HepG2 (cell line): ENCODE results near the gene NRL. TPM values are rescaled to one million over a fixed set of nuclear protein-coding genes. Genes with fewer than 3 reads are reported as not detected.
A peak's percentile ranks its signal among the peaks of the same experiment; 100 is the strongest.

Experiments used
- BORCS8-MEF2B ChIP-seq: sonication (generic); formaldehyde crosslinking; IDR thresholded peaks from 2 replicates; pipeline ENCODE4 v1.8.0; 2022; ENCODE audit warnings: mild to moderate bottlenecking, missing genetic modification reagents
- NCOA1 ChIP-seq: sonication (generic); formaldehyde crosslinking; IDR thresholded peaks from 2 replicates; pipeline ENCODE4 v1.9.0; 2021; ENCODE audit warnings: missing genetic modification reagents
- PAXIP1 ChIP-seq: sonication (generic); formaldehyde crosslinking; conservative IDR thresholded peaks from 2 replicates; pipeline ENCODE4 v1.4.0; 2020; ENCODE audit warnings: mild to moderate bottlenecking, missing genetic modification reagents, moderate library complexity
- RAD21 ChIP-seq: fragments of 450-650 bp; formaldehyde crosslinking; IDR thresholded peaks from 2 replicates; pipeline ENCODE4 v1.5.0; 2020; ENCODE audit warnings: mild to moderate bottlenecking
- SALL1 ChIP-seq: sonication (generic); formaldehyde crosslinking; IDR thresholded peaks from 2 replicates; pipeline ENCODE4 v1.8.0; 2022; ENCODE audit warnings: mild to moderate bottlenecking, missing genetic modification reagents
- SALL2 ChIP-seq: sonication (generic); formaldehyde crosslinking; IDR thresholded peaks from 2 replicates; pipeline ENCODE4 v1.8.1; 2023; ENCODE audit warnings: mild to moderate bottlenecking, missing genetic modification reagents, inconsistent platforms
- U2AF2 ChIP-seq: fragments of 200-400 bp; formaldehyde crosslinking; IDR thresholded peaks from 2 replicates; pipeline ENCODE4 v1.6.1; 2017; ENCODE audit warnings: low read depth, mild to moderate bottlenecking, low read length
- ZBTB25 ChIP-seq: IDR thresholded peaks from 2 replicates; pipeline ENCODE4 v1.6.1; 2018; ENCODE audit warnings: missing genetic modification reagents
- ZNF101 ChIP-seq: sonication (generic); formaldehyde crosslinking; IDR thresholded peaks from 2 replicates; pipeline ENCODE4 v1.4.0; 2020; ENCODE audit warnings: mild to moderate bottlenecking, low read depth, missing genetic modification reagents, borderline replicate concordance
- ZNF12 ChIP-seq: sonication (generic); formaldehyde crosslinking; IDR thresholded peaks from 2 replicates; pipeline ENCODE4 v1.5.0; 2020; ENCODE audit warnings: missing genetic modification reagents
- ZNF230 ChIP-seq: sonication (generic); formaldehyde crosslinking; IDR thresholded peaks from 2 replicates; pipeline ENCODE4 v1.4.0; 2020; ENCODE audit warnings: mild to moderate bottlenecking, missing genetic modification reagents
- ZNF235 ChIP-seq: sonication (generic); formaldehyde crosslinking; IDR thresholded peaks from 2 replicates; pipeline ENCODE4 v1.8.1; 2023; ENCODE audit warnings: mild to moderate bottlenecking, missing genetic modification reagents, borderline replicate concordance
- ZNF430 ChIP-seq: sonication (generic); formaldehyde crosslinking; IDR thresholded peaks from 2 replicates; pipeline ENCODE4 v1.9.0; 2021; ENCODE audit warnings: mild to moderate bottlenecking, missing genetic modification reagents
- ZNF484 ChIP-seq: sonication (generic); formaldehyde crosslinking; IDR thresholded peaks from 2 replicates; pipeline ENCODE4 v1.5.1; 2020; ENCODE audit warnings: mild to moderate bottlenecking, low read depth, missing genetic modification reagents, borderline replicate concordance
- ZNF574 ChIP-seq: sonication (generic); formaldehyde crosslinking; IDR thresholded peaks from 2 replicates; pipeline ENCODE4 v1.4.0; 2020; ENCODE audit warnings: missing genetic modification reagents
- ZNF7 ChIP-seq: IDR thresholded peaks from 2 replicates; pipeline ENCODE4 v1.6.1; 2016; ENCODE audit warnings: missing biosample characterization, missing genetic modification reagents
- ZNF704 ChIP-seq: sonication (generic); formaldehyde crosslinking; IDR thresholded peaks from 2 replicates; pipeline ENCODE4 v1.8.1; 2023; ENCODE audit warnings: mild to moderate bottlenecking, inconsistent platforms, moderate library complexity, missing genetic modification reagents, borderline replicate concordance
- polyA plus RNA-seq, 8 experiments: library from polyadenylated mRNA; depleted of rRNA in 3 of 8; stranded (reverse) in 7 of 8; unstranded in 1 of 8; fragments of >200 nt; fragmentation: Illumina TruSeq in 4 of 8; extraction: Trizol in 4 of 8; gene quantifications; 2 replicates each; pipeline versions ENCODE4 v1.2.1 to v1.2.3, GENCODE V29; 2011 to 2016; ENCODE audit warnings: low read depth in 4 of 8, missing spikeins in 1 of 8, mixed read lengths in 1 of 8; ENCODE audit not compliant: insufficient read depth in 1 of 8
- total RNA-seq, 5 experiments: library from RNA; depleted of rRNA; stranded (reverse); fragments of >200 nt; fragmentation: Illumina TruSeq; extraction: Trizol; gene quantifications; 2 replicates each; pipeline ENCODE4 v1.2.3, GENCODE V29; 2016; ENCODE audit warnings: low read depth in 1 of 5

Gene NRL
- total and polyA plus RNA-seq, 2 of the 13 experiments (the other 11 are each of a cell fraction or from before 2014, with no cell fraction given): 2.5 to 4.7 TPM

GRCh38 chr14:24138396-24139271 lies 23.9 kb upstream of the NRL start (continued):
- TF ChIP-seq ZNF235 (CRISPR knock-in tag) (no peak), ZNF574 (CRISPR knock-in tag) (no peak; the same call in 1 of the 2 replicates), ZNF484 (CRISPR knock-in tag) (no peak), BORCS8-MEF2B (CRISPR knock-in tag) (no peak; the same call in 1 of the 2 replicates), ZNF12 (CRISPR knock-in tag) (no peak), ZBTB25 (no peak), U2AF2 (no peak), RAD21 (CRISPR knock-in tag) (no peak), ZNF704 (no peak; the same call in 1 of the 2 replicates), ZNF7 (no peak), ZNF430 (no peak), PAXIP1 (CRISPR knock-in tag) (no peak), ZNF230 (no peak), ZNF101 (CRISPR knock-in tag) (no peak), NCOA1 (CRISPR knock-in tag) (no peak), SALL2 (CRISPR knock-in tag) (no peak), SALL1 (CRISPR knock-in tag) (0 out of 2 replicates have a peak, but pooled peaks have one; percentile 9)
